PC-9 (cell line): ENCODE data around the gene CTXND1. TPM values are rescaled to one million over a fixed set of nuclear protein-coding genes. Genes with fewer than 3 reads are reported as not detected.

Source experiments
- BruUV-seq: library from RNA; stranded (reverse); fragments of 400-500 nt; replicated peaks from 2 replicates; lab custom pipeline; 2021; lab: Mats Ljungman, UMichigan
- CTCF ChIA-PET: fragments of 300-600 bp; sonication (Branson Sonifier 250); formaldehyde crosslinking; loops from one replicate; lab custom pipeline; 2022; ENCODE audit warnings: antibody characterized with exemption; lab: Charles Lee
- POLR2A ChIA-PET: fragments of 300-600 bp; sonication (Branson Sonifier 250); formaldehyde crosslinking; loops from one replicate; lab custom pipeline; 2022; ENCODE audit warnings: antibody characterized with exemption; ENCODE audit not compliant: unreplicated experiment; lab: Charles Lee
- DNase-seq, 2 experiments: peaks; one replicate each; pipeline versions ENCODE4 v3.0.0 to v3.0.0-alpha.2; 2015 to 2022; ENCODE audit warnings: mixed read lengths in 1 of 2
- H2AFZ ChIP-seq: fragments of 200-600 bp; sonication (generic); 2 replicates; pipeline ENCODE4 v1.8.1; 2017; ENCODE audit warnings: antibody characterized with exemption
- H3F3A ChIP-seq: fragments of 200-600 bp; sonication (generic); 2 replicates; pipeline ENCODE4 v1.8.1; 2017; ENCODE audit warnings: antibody characterized with exemption, mild to moderate bottlenecking, low read depth; ENCODE audit not compliant: insufficient read depth
- H3K27ac ChIP-seq: fragments of 200-600 bp; sonication (generic); 2 replicates; pipeline ENCODE4 v1.6.1; 2016; ENCODE audit warnings: mixed run types
- H3K27me3 ChIP-seq: fragments of 200-600 bp; sonication (generic); 2 replicates; pipeline ENCODE4 v1.6.1; 2016; ENCODE audit warnings: low read depth, mixed run types; ENCODE audit not compliant: insufficient read depth
- H3K36me3 ChIP-seq: fragments of 200-600 bp; sonication (generic); 2 replicates; pipeline ENCODE4 v1.6.1; 2016; ENCODE audit warnings: low read depth, mixed run types
- H3K4me1 ChIP-seq: fragments of 200-600 bp; sonication (generic); replicated peaks from 2 replicates; pipeline ENCODE4 v1.6.1; 2016; ENCODE audit warnings: mixed run types; ENCODE audit not compliant: insufficient read depth
- H3K4me2 ChIP-seq: fragments of 200-600 bp; sonication (generic); 2 replicates; pipeline ENCODE4 v1.6.1; 2017; ENCODE audit warnings: mixed run types
- H3K4me3 ChIP-seq: fragments of 200-600 bp; sonication (generic); 2 replicates; pipeline ENCODE4 v1.6.1; 2016; ENCODE audit warnings: mixed run types
- H3K79me2 ChIP-seq: fragments of 200-600 bp; sonication (generic); 2 replicates; pipeline ENCODE4 v1.6.1; 2017; ENCODE audit warnings: low read depth, mixed run types
- H3K9me2 ChIP-seq: fragments of 200-600 bp; sonication (generic); 2 replicates; pipeline ENCODE4 v1.8.1; 2017; ENCODE audit warnings: mild to moderate bottlenecking; ENCODE audit not compliant: insufficient read depth
- H3K9me3 ChIP-seq: fragments of 200-600 bp; sonication (generic); 2 replicates; pipeline ENCODE4 v1.8.1; 2016; ENCODE audit warnings: low read depth; ENCODE audit not compliant: insufficient read depth
- H4K20me1 ChIP-seq: fragments of 200-600 bp; sonication (generic); 2 replicates; pipeline ENCODE4 v1.8.1; 2017; ENCODE audit not compliant: insufficient read depth
- EZH2 ChIP-seq: fragments of 200-600 bp; sonication (generic); IDR thresholded peaks from 2 replicates; pipeline ENCODE4 v1.8.0; 2017; ENCODE audit warnings: antibody characterized with exemption, low read depth
- intact Hi-C: fragments of 100-400 bp; cut with micrococcal nuclease; formaldehyde crosslinking; loops from one replicate; pipeline ENCODE4 v1.10.0; 2022; ENCODE audit not compliant: unreplicated experiment
- total RNA-seq: library from RNA; stranded (reverse); gene quantifications from 2 replicates; pipeline ENCODE4 v1.2.3, GENCODE V29; 2021
- TF ChIP-seq, protein P1 (sequence below): fragments of 200-600 bp; sonication (generic); conservative IDR thresholded peaks from 2 replicates; pipeline ENCODE4 v1.6.1; 2017; ENCODE audit warnings: mixed run types, antibody characterized with exemption, mild to moderate bottlenecking, moderate library complexity

CTXND1 gene
- total RNA-seq, 1 experiment from 2014 or later = not detected

DNA sequence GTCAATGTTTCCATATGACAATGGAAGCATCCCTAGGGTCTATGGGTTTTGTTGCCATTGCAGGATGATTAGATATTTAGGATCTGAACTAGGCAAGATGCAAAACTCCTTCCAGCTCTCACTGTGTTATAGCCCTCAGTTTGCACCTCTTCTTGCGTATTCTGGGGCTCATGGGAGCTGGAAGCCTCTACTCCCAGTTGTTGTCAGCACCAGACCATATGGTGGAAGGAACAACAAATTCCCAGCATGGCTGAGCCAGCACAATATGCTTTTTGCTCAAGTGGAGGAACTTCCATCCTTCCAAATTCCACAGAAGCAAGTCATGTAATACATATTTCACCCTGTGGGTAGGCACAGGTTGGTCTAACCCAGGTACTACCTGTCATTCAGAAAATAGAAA lies 18.5 kb upstream of the CTXND1 start:
- no peaks in the 10 kb centered on the region for H3K9me2 ChIP-seq

DNA sequence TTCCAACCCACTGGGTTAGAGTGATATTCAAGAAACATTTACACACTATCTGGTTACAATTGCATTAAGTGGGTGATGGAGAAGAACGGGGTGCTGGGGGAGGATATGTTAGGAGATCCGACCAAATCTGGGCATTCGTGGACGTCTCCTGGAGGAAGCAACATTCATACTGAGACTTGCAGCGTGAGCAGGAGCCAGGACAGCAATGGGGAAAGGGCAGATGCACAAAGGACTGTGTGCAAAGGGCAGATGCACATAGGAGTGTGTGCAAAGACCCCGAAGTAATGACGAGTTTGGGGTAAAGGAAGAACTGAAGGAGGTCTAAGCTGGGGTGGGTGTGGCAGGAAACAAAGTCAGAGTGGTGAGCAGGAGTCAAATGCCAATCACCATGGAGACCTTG lies 16.1 kb upstream of the CTXND1 start:
- Histone ChIP-seq H3K4me2 (no peak overlapping the region), H3K4me3 (no peak overlapping the region), H3K36me3 (no peaks in the 10 kb centered on the region), H3K9me2 (no peaks in the 10 kb centered on the region), H3K9me3 (no peaks in the 10 kb centered on the region), H2AFZ (no peak overlapping the region), H3K79me2 (no peaks in the 10 kb centered on the region), H3F3A (no peaks in the 10 kb centered on the region), H3K4me1 (no peaks in the 10 kb centered on the region), H3K27me3 (peaks cover 63% of the 10 kb centered on the region), H3K27ac (no peak overlapping the region), H4K20me1 (no peaks in the 10 kb centered on the region)
- no peak for DNase-seq
- intact Hi-C loops = no loop called here
- ChIA-PET CTCF (no interaction called here), POLR2A (no interaction called here)
- no TSS peak for BruUV-seq
- TF ChIP-seq, protein P1, sequence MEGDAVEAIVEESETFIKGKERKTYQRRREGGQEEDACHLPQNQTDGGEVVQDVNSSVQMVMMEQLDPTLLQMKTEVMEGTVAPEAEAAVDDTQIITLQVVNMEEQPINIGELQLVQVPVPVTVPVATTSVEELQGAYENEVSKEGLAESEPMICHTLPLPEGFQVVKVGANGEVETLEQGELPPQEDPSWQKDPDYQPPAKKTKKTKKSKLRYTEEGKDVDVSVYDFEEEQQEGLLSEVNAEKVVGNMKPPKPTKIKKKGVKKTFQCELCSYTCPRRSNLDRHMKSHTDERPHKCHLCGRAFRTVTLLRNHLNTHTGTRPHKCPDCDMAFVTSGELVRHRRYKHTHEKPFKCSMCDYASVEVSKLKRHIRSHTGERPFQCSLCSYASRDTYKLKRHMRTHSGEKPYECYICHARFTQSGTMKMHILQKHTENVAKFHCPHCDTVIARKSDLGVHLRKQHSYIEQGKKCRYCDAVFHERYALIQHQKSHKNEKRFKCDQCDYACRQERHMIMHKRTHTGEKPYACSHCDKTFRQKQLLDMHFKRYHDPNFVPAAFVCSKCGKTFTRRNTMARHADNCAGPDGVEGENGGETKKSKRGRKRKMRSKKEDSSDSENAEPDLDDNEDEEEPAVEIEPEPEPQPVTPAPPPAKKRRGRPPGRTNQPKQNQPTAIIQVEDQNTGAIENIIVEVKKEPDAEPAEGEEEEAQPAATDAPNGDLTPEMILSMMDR = no peak
- TF ChIP-seq EZH2 = no peak

More for the DNA sequence above, 18.5 kb upstream of the CTXND1 start:
- H4K20me1 ChIP-seq = no peaks in the 10 kb centered on the region
- H3K4me2 ChIP-seq = no peak overlapping the region
- no peaks in the 10 kb centered on the region for H3K9me3 ChIP-seq
- no peaks in the 10 kb centered on the region for H3K36me3 ChIP-seq
- H3F3A ChIP-seq = no peaks in the 10 kb centered on the region
- no peak for DNase-seq
- CTCF ChIA-PET = no interaction called here
- no peak overlapping the region for H2AFZ ChIP-seq
- intact Hi-C loops = no loop called here
- POLR2A ChIA-PET = no interaction called here
- H3K4me3 ChIP-seq = no peak overlapping the region
- H3K27ac ChIP-seq = no peak overlapping the region
- TF ChIP-seq EZH2 = no peak
- TF ChIP-seq, protein P1 = no peak
- H3K4me1 ChIP-seq = no peaks in the 10 kb centered on the region
- no peaks in the 10 kb centered on the region for H3K79me2 ChIP-seq
- H3K27me3 ChIP-seq = peaks cover 63% of the 10 kb centered on the region
- BruUV-seq = no TSS peak

DNA sequence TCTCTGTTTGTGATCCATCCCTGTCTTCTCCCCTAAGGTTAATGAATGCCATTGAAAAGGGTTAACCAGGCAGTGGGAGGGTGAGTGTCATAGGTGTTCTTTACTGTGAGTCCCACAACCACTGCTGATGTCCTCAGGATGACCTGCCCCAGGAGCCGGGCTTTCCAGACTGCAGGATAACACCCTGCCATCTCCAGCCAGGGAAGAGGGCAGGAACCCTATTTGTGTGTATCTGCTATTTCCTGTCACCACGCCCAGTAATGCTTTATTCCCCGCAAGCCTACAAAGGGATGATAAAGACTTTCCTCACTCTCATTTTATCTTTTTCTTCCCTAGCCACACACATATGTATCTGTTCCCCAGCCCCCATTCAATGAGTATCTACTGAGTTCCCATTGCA lies 15.6 kb upstream of the CTXND1 start:
- Histone ChIP-seq H3K4me3 (no peak overlapping the region), H3F3A (no peaks in the 10 kb centered on the region), H3K9me2 (no peaks in the 10 kb centered on the region), H3K9me3 (no peaks in the 10 kb centered on the region), H2AFZ (no peak overlapping the region), H3K4me1 (no peaks in the 10 kb centered on the region), H3K27ac (no peak overlapping the region), H3K79me2 (no peaks in the 10 kb centered on the region), H4K20me1 (no peaks in the 10 kb centered on the region), H3K4me2 (no peak overlapping the region), H3K36me3 (no peaks in the 10 kb centered on the region), H3K27me3 (peaks cover 65% of the 10 kb centered on the region)
- ChIA-PET POLR2A (no interaction called here), CTCF (no interaction called here)
- intact Hi-C loops = no loop called here
- BruUV-seq = no TSS peak
- TF ChIP-seq, protein P1 = no peak
- TF ChIP-seq EZH2 = no peak
- DNase-seq = no peak
